GM18873 (cell line): ENCODE measurements around the gene PRAMEF33.
"Not testable (repeated sequence)": the region's sequence is repeated elsewhere in the genome, so short reads cannot be mapped to it uniquely, and the experiment has no call there.

ENCODE experiments used
- ATAC-seq: cut with Tn5 transposase; IDR thresholded peaks from one replicate; pipeline ENCODE4 v1.9.1; 2021; ENCODE audit warnings: mild to moderate bottlenecking, moderate library complexity, moderate number of reproducible peaks; ENCODE audit not compliant: unreplicated experiment, low FRiP score

The PRAMEF33 gene

GRCh38 chr1:13303239-13303638 lies at the start of gene PRAMEF33:
TSS of gene PRAMEF33 (plus strand) at chr1:13303539. CDS start at chr1:13305955, 2,416 bp downstream.
- not testable (repeated sequence) for ATAC-seq

- not testable (repeated sequence) for ATAC-seq
These were observed 49.4 kb upstream of the PRAMEF33 start, which contains the start of gene PRAMEF5 for GRCh38 chr1:13253898-13254297. TSS of gene PRAMEF5 (plus strand) at chr1:13254198. CDS start at chr1:13259269, 5,071 bp downstream.

GRCh38 chr1:13265124-13265523 lies 38.2 kb upstream of the PRAMEF33 start:
- not testable (repeated sequence) for ATAC-seq

GRCh38 chr1:13277016-13277415 lies 26.3 kb upstream of the PRAMEF33 start:
- not testable (repeated sequence) for ATAC-seq

- not testable (repeated sequence) for ATAC-seq
These were observed 23.7 kb upstream of the PRAMEF33 start for GRCh38 chr1:13279617-13280016.

GRCh38 chr1:13285037-13285436 lies 18.3 kb upstream of the PRAMEF33 start, which contains the start of gene PRAMEF8:
TSS of gene PRAMEF8 (minus strand) at chr1:13285137. CDS start at chr1:13284091, 1,046 bp downstream.
- not testable (repeated sequence) for ATAC-seq

GRCh38 chr1:13289030-13289429 lies 14.3 kb upstream of the PRAMEF33 start:
- not testable (repeated sequence) for ATAC-seq

GRCh38 chr1:13297216-13297931 lies 6.0 kb upstream of the PRAMEF33 start:
- not testable (repeated sequence) for ATAC-seq

- ATAC-seq: not testable (repeated sequence)
These were observed 4.6 kb upstream of the PRAMEF33 start for GRCh38 chr1:13298699-13299098.

GRCh38 chr1:13302197-13302596 lies 1.1 kb upstream of the PRAMEF33 start:
- ATAC-seq: not testable (repeated sequence)

- ATAC-seq: not testable (repeated sequence)
These were observed 11.9 kb downstream of the PRAMEF33 start, which contains the start of gene PRAMEF15 for GRCh38 chr1:13315281-13315680. TSS of gene PRAMEF15 (plus strand) at chr1:13315581. CDS start at chr1:13318408, 2,827 bp downstream.

- not testable (repeated sequence) for ATAC-seq
These were observed 39.2 kb downstream of the PRAMEF33 start for GRCh38 chr1:13342496-13342895.

- not testable (repeated sequence) for ATAC-seq
These were observed 43.7 kb downstream of the PRAMEF33 start, which contains the start of gene PRAMEF14 for GRCh38 chr1:13347034-13347433. TSS of gene PRAMEF14 (minus strand) at chr1:13347134. CDS start at chr1:13345314, 1,820 bp downstream.

- ATAC-seq: not testable (repeated sequence)
These were observed 50.1 kb downstream of the PRAMEF33 start for GRCh38 chr1:13353476-13353875.

- ATAC-seq: not testable (repeated sequence)
These were observed 51.1 kb downstream of the PRAMEF33 start for GRCh38 chr1:13354475-13354874.

- not testable (repeated sequence) for ATAC-seq
These were observed 53.4 kb downstream of the PRAMEF33 start for GRCh38 chr1:13356774-13357173.
